H1 (cell line): ENCODE data around the gene DISP1. TPM values are rescaled to one million over a fixed set of nuclear protein-coding genes. Genes with fewer than 3 reads are reported as not detected.

Experiments
- CTCF ChIA-PET: fragments of 300-600 bp; sonication (Branson Sonifier 250); formaldehyde crosslinking; loops from one replicate; lab custom pipeline; 2021; ENCODE audit not compliant: partially characterized antibody; lab: Charles Lee
- POLR2A ChIA-PET: fragments of 300-600 bp; sonication (Branson Sonifier 250); formaldehyde crosslinking; loops from one replicate; lab custom pipeline; 2021; ENCODE audit warnings: inconsistent platforms; ENCODE audit not compliant: partially characterized antibody; lab: Charles Lee
- DNase-seq, 2 experiments: peaks; one replicate each; pipeline versions ENCODE4 v3.0.0 to v3.0.0-alpha.2; 2010 to 2022; ENCODE audit warnings: low spot score in 2 of 2, low read depth in 1 of 2, mixed read lengths in 1 of 2
- FAIRE-seq: peaks from 2 replicates; lab custom pipeline; 2011; peaks lifted over from hg19 to GRCh38; lab: Jason Lieb, UNC
- H2AFZ ChIP-seq: 2 replicates; pipeline ENCODE4 v1.8.1; 2012; ENCODE audit warnings: low read length, inconsistent platforms
- H2AK5ac ChIP-seq: 2 replicates; pipeline ENCODE4 v1.6.1; 2013; ENCODE audit warnings: low read depth, low read length
- H2BK120ac ChIP-seq: replicated peaks from 2 replicates; pipeline ENCODE3; 2013; ENCODE audit warnings: low read depth, low read length, inconsistent platforms
- H2BK12ac ChIP-seq: 2 replicates; pipeline ENCODE4 v1.6.1; 2013; ENCODE audit warnings: low read depth, low read length
- H2BK15ac ChIP-seq: 2 replicates; pipeline ENCODE4 v1.6.1; 2013; ENCODE audit warnings: low read length
- H2BK20ac ChIP-seq: 2 replicates; pipeline ENCODE4 v1.6.1; 2013; ENCODE audit warnings: low read length
- H2BK5ac ChIP-seq: 2 replicates; pipeline ENCODE4 v1.6.1; 2013; ENCODE audit warnings: low read depth, low read length
- H3K14ac ChIP-seq: 2 replicates; pipeline ENCODE4 v1.6.1; 2013; ENCODE audit warnings: inconsistent platforms; ENCODE audit not compliant: insufficient read length
- H3K18ac ChIP-seq: 2 replicates; pipeline ENCODE4 v1.6.1; 2013; ENCODE audit warnings: low read length; ENCODE audit errors: extremely low read depth
- H3K23ac ChIP-seq: 2 replicates; pipeline ENCODE4 v1.6.1; 2013; ENCODE audit warnings: inconsistent platforms; ENCODE audit not compliant: insufficient read length
- H3K23me2 ChIP-seq: 2 replicates; pipeline ENCODE4 v1.6.1; 2013; ENCODE audit warnings: low read depth, low read length
- H3K27ac ChIP-seq: 2 replicates; pipeline ENCODE4 v1.6.1; 2011; ENCODE audit warnings: low read depth, low read length, inconsistent platforms
- H3K27me3 ChIP-seq, 4 experiments: replicated peaks in 1 of 4; 1 replicate in 1 of 4; 2 replicates in 3 of 4; pipeline versions ENCODE4 v1.6.1 to v1.8.1; 2011 to 2013; ENCODE audit warnings: low read length in 3 of 4, mild to moderate bottlenecking in 3 of 4, inconsistent platforms in 2 of 4, mixed read lengths in 2 of 4, moderate library complexity in 1 of 4; ENCODE audit not compliant: control insufficient read depth in 3 of 4, insufficient read depth in 3 of 4; ENCODE audit errors: extremely low read depth in 1 of 4
- H3K36me3 ChIP-seq, 4 experiments: 2 replicates each; pipeline versions ENCODE4 v1.6.1 to v1.8.1; 2011 to 2013; ENCODE audit warnings: mild to moderate bottlenecking in 4 of 4, low read length in 3 of 4, moderate library complexity in 2 of 4, control low read depth in 1 of 4, inconsistent platforms in 1 of 4; ENCODE audit not compliant: insufficient read depth in 4 of 4, control insufficient read depth in 2 of 4
- H3K4ac ChIP-seq: replicated peaks from 2 replicates; pipeline ENCODE3; 2013; ENCODE audit warnings: low read length, low read depth, mixed read lengths, inconsistent platforms; ENCODE audit not compliant: insufficient read length
- H3K4me1 ChIP-seq, 4 experiments: replicated peaks in 1 of 4; 1 replicate in 1 of 4; 2 replicates in 3 of 4; pipeline versions ENCODE4 v1.6.1 to v1.8.1; 2011 to 2013; ENCODE audit warnings: low read length in 3 of 4, inconsistent platforms in 2 of 4, mixed read lengths in 1 of 4; ENCODE audit not compliant: insufficient read depth in 4 of 4, control insufficient read depth in 3 of 4
- H3K4me2 ChIP-seq, 2 experiments: 2 replicates each; pipeline versions ENCODE4 v1.6.1 to v1.8.1; 2011 to 2013; ENCODE audit warnings: low read depth in 2 of 2, low read length in 2 of 2, control low read depth in 1 of 2, inconsistent platforms in 1 of 2, mild to moderate bottlenecking in 1 of 2; ENCODE audit not compliant: insufficient read depth in 1 of 2
- H3K4me3 ChIP-seq, 4 experiments: fragments of 200-600, 300-600 bp in 1 of 4; sonication (generic), shearing (Covaris generic), sonication (Bioruptor Twin) in 1 of 4; 2 replicates each; pipeline versions ENCODE4 v1.5.1 to v1.8.1; 2011 to 2016; ENCODE audit warnings: low read length in 4 of 4, low read depth in 3 of 4, control low read depth in 2 of 4, inconsistent platforms in 2 of 4, mild to moderate bottlenecking in 2 of 4, mixed read lengths in 1 of 4, moderate library complexity in 1 of 4; ENCODE audit not compliant: insufficient read depth in 2 of 4; ENCODE audit errors: extremely low read depth in 1 of 4
- H3K56ac ChIP-seq: replicated peaks from 2 replicates; pipeline ENCODE3; 2013; ENCODE audit warnings: low read depth, mild to moderate bottlenecking, mixed read lengths, low read length, inconsistent platforms; ENCODE audit not compliant: insufficient read length
- H3K79me1 ChIP-seq: 2 replicates; pipeline ENCODE4 v1.6.1; 2013; ENCODE audit warnings: low read depth, low read length, control low read depth
- H3K79me2 ChIP-seq, 2 experiments: 2 replicates each; pipeline versions ENCODE4 v1.6.1 to v1.8.1; 2012 to 2013; ENCODE audit warnings: low read length in 2 of 2, mild to moderate bottlenecking in 2 of 2, inconsistent platforms in 1 of 2; ENCODE audit not compliant: insufficient read depth in 2 of 2, control insufficient read depth in 1 of 2
- H3K9ac ChIP-seq, 4 experiments: replicated peaks in 1 of 4; 1 replicate in 1 of 4; 2 replicates in 3 of 4; pipeline versions ENCODE4 v1.6.1 to v1.8.1; 2011 to 2013; ENCODE audit warnings: low read depth in 3 of 4, low read length in 3 of 4, control low read depth in 2 of 4, mild to moderate bottlenecking in 2 of 4, moderate library complexity in 2 of 4, inconsistent platforms in 1 of 4; ENCODE audit errors: extremely low read depth in 1 of 4
- H3K9me3 ChIP-seq, 2 experiments: 2 replicates each; pipeline versions ENCODE4 v1.6.1 to v1.8.1; 2012 to 2013; ENCODE audit warnings: mild to moderate bottlenecking in 2 of 2, moderate library complexity in 2 of 2, control low read depth in 1 of 2, inconsistent platforms in 1 of 2, low read depth in 1 of 2, low read length in 1 of 2, mixed read lengths in 1 of 2; ENCODE audit not compliant: insufficient read depth in 2 of 2
- H4K20me1 ChIP-seq, 2 experiments: replicated peaks in 1 of 2; 2 replicates each; pipeline versions ENCODE3 to v1.8.1; 2011 to 2013; ENCODE audit warnings: inconsistent platforms in 2 of 2, low read length in 2 of 2, mild to moderate bottlenecking in 1 of 2; ENCODE audit not compliant: insufficient read depth in 2 of 2, control insufficient read depth in 1 of 2
- H4K5ac ChIP-seq: 2 replicates; pipeline ENCODE4 v1.6.1; 2013; ENCODE audit warnings: low read length, low read depth, mixed read lengths, inconsistent platforms; ENCODE audit not compliant: insufficient read length
- H4K8ac ChIP-seq: 2 replicates; pipeline ENCODE4 v1.8.0; 2013; ENCODE audit warnings: mild to moderate bottlenecking, moderate library complexity, low read length, inconsistent platforms; ENCODE audit not compliant: insufficient read depth; ENCODE audit errors: extremely low read depth
- H4K91ac ChIP-seq: replicated peaks from 2 replicates; pipeline ENCODE3; 2013; ENCODE audit warnings: low read length, mixed read lengths, inconsistent platforms; ENCODE audit not compliant: insufficient read length
- GABPA ChIP-seq: IDR thresholded peaks from 2 replicates; pipeline ENCODE4 v1.6.1; 2011; ENCODE audit warnings: mild to moderate bottlenecking, low read length, moderate library complexity, borderline replicate concordance; ENCODE audit not compliant: insufficient read depth
- JUND ChIP-seq: IDR thresholded peaks from 2 replicates; pipeline ENCODE4 v1.6.1; 2011; ENCODE audit warnings: mild to moderate bottlenecking, improper control_type of control experiment, low read length
- POU5F1 ChIP-seq: IDR thresholded peaks from 2 replicates; pipeline ENCODE4 v1.6.1; 2011; ENCODE audit warnings: low read depth, mild to moderate bottlenecking, low read length, moderate library complexity
- RBBP5 ChIP-seq: IDR thresholded peaks from 2 replicates; pipeline ENCODE4 v1.7.1; 2012; ENCODE audit warnings: low read depth, mild to moderate bottlenecking, inconsistent platforms, low read length, moderate library complexity, borderline replicate concordance
- RXRA ChIP-seq: IDR thresholded peaks from 2 replicates; pipeline ENCODE4 v1.6.1; 2011; ENCODE audit warnings: low read depth, mild to moderate bottlenecking, low read length, moderate library complexity; ENCODE audit not compliant: insufficient read depth
- SIX5 ChIP-seq: IDR thresholded peaks from 2 replicates; pipeline ENCODE4 v1.6.1; 2011; ENCODE audit warnings: mild to moderate bottlenecking, low read depth, low read length
- YY1 ChIP-seq: IDR thresholded peaks from 2 replicates; pipeline ENCODE4 v1.6.1; 2011; ENCODE audit warnings: low read depth, mild to moderate bottlenecking, low read length
- WGBS, 2 experiments: shearing (Covaris generic) in 1 of 2; methylation state at CpG; one replicate each; pipeline versions ENCODE4 v1.1.6 to v1.1.7; 2013 to 2015; ENCODE audit warnings: low lambda C conversion rate in 2 of 2, mixed read lengths in 2 of 2, inconsistent platforms in 1 of 2, low coverage in 1 of 2, missing lambda C conversion rate in 1 of 2; ENCODE audit not compliant: insufficient replicate concordance in 2 of 2, insufficient coverage in 1 of 2, insufficient read length in 1 of 2; ENCODE audit errors: extremely low coverage in 1 of 2, missing lambda C conversion rate in 1 of 2; 5-methylcytosine and 5-hydroxymethylcytosine counted together
- polyA plus RNA-seq, 7 experiments: library from polyadenylated mRNA; depleted of rRNA in 3 of 7; stranded (reverse) in 5 of 7; unstranded in 2 of 7; fragments of >200 nt in 5 of 7; fragments of 200-250 nt in 2 of 7; gene quantifications; 1 replicate in 5 of 7; 2 replicates in 1 of 7; 4 replicates in 1 of 7; pipeline versions ENCODE4 v1.2.1 to v1.2.3, GENCODE V29; 2011 to 2013; ENCODE audit warnings: missing spikeins in 2 of 7, mixed read lengths in 2 of 7
- total RNA-seq: library from RNA; stranded (reverse); fragmentation: NEBNext Ultra II Directional; extraction: Animal tissue kit (Norgen Biotek cat#: 25700); gene quantifications from 2 replicates; pipeline ENCODE4 v1.2.1, GENCODE V29; 2021
- TF ChIP-seq, protein P1 (sequence below): IDR thresholded peaks from 2 replicates; pipeline ENCODE4 v1.6.1; 2012; ENCODE audit warnings: low read length, inconsistent platforms

DISP1 gene
- total and polyA plus RNA-seq, 2 of the 8 experiments (the other 6 are each of a cell fraction or from before 2014, with no cell fraction given) = 4.1 to 6.1 TPM

DNA sequence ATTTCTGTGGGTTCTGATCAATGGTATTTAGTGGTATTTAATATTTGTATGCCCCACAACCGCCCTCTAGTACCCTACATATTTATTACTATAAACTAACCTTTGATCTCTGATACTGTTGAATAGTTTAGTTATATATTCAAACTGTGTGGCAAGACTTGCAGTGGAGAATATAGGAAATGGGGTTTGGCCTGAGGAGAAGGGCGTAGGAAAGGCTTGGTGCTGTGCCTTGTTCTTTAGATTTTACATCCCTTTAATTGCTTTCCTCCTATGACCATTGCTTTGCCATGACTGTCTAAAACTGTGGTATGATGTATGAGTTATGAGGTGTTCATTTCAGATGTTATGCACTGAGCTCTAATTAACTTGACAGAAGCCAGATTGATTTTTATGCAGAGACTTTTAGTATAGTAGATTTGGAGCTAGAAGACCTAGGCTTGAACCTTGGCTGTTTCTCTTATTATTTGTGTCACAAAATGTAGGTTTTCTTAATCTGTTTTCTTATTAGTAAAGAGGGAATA lies 18.6 kb downstream of the DISP1 start:
- Histone ChIP-seq H2BK15ac (no peak overlapping the region), H3K36me3 (no peaks in the 10 kb centered on the region), H2BK20ac (no peak overlapping the region), H3K56ac (no peak overlapping the region), H3K23ac (no peak overlapping the region), H3K79me2 (no peaks in the 10 kb centered on the region), H3K27ac (no peak overlapping the region), H3K27me3 (no peaks in the 10 kb centered on the region), H3K79me1 (no peaks in the 10 kb centered on the region), H3K4ac (no peak overlapping the region), H3K14ac (no peak overlapping the region), H2AFZ (no peak overlapping the region), H3K4me3 (no peak overlapping the region), H4K91ac (no peak overlapping the region), H2AK5ac (no peak overlapping the region), H4K5ac (no peak overlapping the region), H3K4me2 (no peak overlapping the region), H4K20me1 (no peaks in the 10 kb centered on the region), H2BK5ac (no peak overlapping the region), H3K9me3 (peaks cover 0 to 2% of the 10 kb centered on the region in 2 experiments; a peak in 1 of 4 replicates), H3K9ac (no peak overlapping the region), H3K18ac (no peak overlapping the region), H2BK120ac (no peak overlapping the region), H3K23me2 (no peaks in the 10 kb centered on the region), H3K4me1 (peaks cover 0 to 5% (median 0%) of the 10 kb centered on the region in 4 experiments; a peak in 1 of 7 replicates), H4K8ac (no peak overlapping the region), H2BK12ac (no peak overlapping the region)
- POLR2A ChIA-PET = no interaction called here
- CTCF ChIA-PET = no interaction called here
- DNase-seq (no peak), FAIRE-seq (no peak)
- TF ChIP-seq RXRA (no peak), JUND (no peak), RBBP5 (no peak), GABPA (no peak), YY1 (no peak), SIX5 (no peak), POU5F1 (no peak)
- TF ChIP-seq, protein P1, sequence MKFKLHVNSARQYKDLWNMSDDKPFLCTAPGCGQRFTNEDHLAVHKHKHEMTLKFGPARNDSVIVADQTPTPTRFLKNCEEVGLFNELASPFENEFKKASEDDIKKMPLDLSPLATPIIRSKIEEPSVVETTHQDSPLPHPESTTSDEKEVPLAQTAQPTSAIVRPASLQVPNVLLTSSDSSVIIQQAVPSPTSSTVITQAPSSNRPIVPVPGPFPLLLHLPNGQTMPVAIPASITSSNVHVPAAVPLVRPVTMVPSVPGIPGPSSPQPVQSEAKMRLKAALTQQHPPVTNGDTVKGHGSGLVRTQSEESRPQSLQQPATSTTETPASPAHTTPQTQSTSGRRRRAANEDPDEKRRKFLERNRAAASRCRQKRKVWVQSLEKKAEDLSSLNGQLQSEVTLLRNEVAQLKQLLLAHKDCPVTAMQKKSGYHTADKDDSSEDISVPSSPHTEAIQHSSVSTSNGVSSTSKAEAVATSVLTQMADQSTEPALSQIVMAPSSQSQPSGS = no peak
- 93% methylated on average over 2 of the region's 2 CpGs; no CpG with 5 or more reads in 1 of the 2 experiments for WGBS, 2 experiments
